ENCODE results near the gene PTPRC.
A peak's percentile ranks its signal among the peaks of the same experiment; 100 is the strongest.

PTPRC gene

DNA sequence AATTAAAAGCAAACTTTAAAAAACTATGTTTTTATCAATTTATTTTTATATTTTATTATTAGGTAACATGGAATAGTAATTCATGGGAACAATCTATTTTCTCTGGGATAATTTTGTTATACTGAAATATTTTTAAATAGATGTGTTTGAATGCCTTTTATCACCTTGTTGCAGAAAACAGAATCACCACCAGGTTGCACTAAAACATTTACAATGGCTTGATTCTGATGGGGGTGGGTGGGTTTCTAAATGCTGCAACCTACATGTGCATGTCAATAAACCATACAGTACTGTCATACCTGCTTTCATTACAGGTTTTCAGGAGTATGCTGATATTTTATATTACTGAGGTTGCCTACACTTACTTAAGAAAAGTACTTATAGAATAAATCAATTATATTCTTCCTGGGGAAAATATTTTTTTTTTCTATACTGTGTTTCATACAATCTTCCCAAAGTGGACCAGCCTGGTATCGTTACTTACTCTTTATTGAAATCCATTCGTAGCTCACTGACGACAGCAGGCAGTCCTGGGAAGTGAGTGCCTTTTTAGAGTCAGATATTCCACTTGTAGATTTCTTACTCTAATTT lies 132.8 kb downstream of the PTPRC start:
- DNase-seq: peak; percentile 53

DNA sequence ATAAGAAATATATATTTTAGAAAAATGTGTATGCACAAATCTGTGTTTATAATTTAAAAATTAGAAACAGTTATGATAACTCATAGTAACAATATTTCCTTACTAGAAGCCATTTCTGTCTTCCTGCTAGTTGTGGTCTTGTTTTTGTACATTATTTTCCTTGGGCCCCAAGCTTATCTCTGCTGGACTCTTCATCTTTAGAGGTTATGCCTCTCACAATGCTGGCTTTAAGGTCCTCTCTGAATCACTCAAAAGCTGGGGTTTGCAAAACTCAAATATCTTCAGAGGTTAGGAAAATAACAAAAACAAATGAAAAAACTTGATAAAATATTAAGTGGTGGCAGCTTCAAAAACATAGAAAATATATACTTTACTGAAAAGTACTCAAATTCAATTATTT lies 133.8 kb downstream of the PTPRC start:
- no peak for DNase-seq

- no peak for DNase-seq
Measured at GRCh38 chr1:198773030-198773429, 134.2 kb downstream of the PTPRC start.

DNA sequence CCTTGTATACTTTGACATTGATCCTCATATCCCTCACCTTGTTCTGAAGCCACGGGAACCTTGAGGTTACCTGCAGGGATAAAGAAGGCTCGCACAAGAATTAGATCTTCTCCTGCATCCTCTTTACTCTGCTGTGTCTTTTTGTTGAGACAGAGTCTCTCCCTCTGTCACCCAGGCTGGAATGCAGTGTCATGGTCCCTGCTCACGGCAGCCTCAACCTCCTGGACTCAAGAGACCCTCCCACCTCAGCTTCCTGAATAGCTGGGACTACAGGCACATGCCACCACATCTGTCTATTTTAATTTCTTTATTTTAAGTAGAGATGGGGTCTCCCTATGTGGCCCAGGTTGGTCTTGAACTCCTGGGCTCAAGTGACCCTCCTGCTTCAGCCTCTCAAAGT lies 134.7 kb downstream of the PTPRC start:
- DNase-seq: no peak

- DNase-seq: no peak
Measured at GRCh38 chr1:198774421-198774820, 135.6 kb downstream of the PTPRC start.

DNA sequence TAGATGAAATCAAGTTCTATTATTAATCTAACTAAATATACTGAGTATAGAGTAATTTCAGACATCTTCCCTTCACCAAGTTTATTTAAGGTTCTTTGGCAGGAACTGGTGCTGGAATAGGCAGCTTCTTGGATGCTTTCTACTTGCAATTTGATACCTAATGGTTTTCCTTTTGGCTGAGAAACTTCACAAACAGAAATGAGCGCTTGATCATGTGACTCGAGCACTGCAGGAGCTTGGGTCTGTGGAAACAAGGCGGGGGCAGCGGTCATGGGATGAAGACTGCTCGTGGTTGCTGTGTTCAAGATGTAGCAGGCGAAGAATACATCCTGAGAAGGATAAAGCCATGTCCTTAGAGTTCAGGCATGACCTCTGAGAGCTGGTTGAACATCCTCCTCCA lies 136.8 kb downstream of the PTPRC start:
- peak; percentile 41 for DNase-seq

DNA sequence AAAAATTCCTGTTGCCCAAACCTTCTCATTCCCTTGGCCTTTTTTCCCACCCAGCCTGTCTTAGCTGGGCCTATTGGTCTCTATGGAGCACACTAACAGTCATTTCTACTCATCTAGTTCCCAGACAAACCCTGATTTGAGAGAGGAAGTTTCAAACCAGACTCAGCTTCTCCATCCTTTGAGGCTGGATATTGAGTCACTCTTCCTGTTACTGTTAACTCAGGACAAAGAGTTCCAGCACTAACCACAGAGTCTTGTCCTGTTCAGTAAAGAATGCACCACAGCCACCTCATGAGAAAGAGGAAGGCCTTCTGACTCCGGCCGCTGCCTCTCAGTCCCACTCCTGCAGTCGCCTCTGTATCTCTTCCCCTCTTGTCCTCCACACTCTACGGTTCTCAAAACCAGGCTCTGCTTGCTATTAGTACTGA lies 137.8 kb downstream of the PTPRC start:
- peak; percentile 97 for DNase-seq

DNA sequence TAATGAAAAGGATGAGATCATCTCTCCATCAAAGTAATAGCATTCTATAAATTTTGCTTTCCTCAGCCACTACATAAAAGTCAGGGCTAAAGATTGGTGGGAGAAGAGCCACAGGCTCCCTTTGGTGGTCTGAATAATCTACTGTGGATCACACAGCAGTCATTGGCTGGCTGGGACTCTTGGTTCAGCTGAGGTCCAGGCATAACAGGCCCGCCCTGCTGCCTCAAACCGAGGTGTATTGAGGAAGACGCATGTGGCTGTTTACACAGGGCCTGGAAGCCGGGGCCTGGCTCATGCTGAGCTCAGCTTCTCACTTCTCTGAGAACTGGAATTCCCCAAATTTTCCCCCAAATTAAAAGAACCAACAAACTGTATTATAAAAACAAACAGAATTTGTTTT lies 139.2 kb downstream of the PTPRC start:
- DNase-seq: no peak

DNA sequence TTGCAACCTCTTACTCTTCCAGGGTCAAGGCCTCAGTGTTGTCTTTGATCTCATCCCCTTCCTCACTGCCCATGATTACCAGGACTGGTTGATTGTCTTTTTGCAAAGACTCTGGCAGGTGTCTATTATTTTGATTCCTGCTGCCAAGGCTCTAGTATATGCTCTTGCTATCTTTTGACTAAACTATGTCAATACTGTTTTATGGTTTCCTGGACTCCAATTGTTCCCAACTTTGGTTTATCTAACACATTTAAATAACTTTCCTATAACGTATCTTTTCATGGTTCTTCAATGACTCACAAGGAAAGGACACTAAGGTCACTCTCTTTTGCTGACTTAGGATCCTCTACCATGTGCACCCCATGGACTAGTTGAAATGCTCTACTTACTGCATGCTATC lies 141.5 kb downstream of the PTPRC start:
- DNase-seq: no peak

- no peak for DNase-seq
Measured at GRCh38 chr1:198788561-198789064, 149.8 kb downstream of the PTPRC start.

GRCh38 chr1:198793714-198794113 lies 154.9 kb downstream of the PTPRC start:
- no peak for DNase-seq

DNA sequence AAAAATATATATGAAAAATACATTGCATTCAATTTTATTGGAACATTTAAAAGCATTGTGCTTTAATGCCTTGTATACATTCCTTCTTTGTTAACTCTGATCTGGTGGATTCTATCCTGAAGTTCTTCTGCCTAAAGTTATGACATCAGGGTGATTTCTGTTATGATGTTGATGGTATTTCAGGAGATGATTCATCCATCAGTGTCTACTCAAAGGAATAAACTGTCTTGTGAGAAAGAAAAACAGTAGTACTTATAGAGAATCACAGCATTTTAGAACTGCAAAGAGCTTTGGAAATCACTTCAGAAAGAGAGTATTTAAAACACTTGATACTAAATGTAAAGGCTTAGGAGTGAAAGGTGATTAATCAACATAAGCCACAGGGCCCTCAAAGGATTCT lies 155.7 kb downstream of the PTPRC start:
- peak; percentile 67 for DNase-seq

GRCh38 chr1:198797656-198798055 lies 158.8 kb downstream of the PTPRC start:
- no peak for DNase-seq

DNA sequence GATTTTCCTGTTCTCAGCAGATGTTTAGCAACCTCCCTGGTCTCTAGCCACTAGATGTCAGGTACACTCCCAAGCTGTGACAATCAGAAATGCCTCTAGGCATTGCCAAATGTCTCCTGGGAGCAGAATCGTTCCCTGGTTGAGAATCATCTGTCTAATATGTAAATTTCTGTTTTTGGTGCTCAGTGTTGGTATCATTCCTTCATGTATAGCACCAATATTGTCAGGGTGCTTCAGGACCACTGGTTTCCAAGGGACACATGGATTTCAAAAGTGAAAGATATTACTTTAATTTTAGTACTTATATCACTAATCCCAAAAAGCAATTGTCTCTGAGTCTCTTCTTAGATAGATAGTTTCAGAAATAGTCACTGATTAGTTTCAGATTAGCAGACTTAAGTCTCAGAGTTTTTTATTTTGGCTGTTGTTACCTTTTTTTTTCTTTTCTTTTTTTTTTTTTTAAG lies 160.1 kb downstream of the PTPRC start:
- no peak for DNase-seq

- no peak for DNase-seq
Measured at GRCh38 chr1:198805498-198806151, 166.8 kb downstream of the PTPRC start.

DNA sequence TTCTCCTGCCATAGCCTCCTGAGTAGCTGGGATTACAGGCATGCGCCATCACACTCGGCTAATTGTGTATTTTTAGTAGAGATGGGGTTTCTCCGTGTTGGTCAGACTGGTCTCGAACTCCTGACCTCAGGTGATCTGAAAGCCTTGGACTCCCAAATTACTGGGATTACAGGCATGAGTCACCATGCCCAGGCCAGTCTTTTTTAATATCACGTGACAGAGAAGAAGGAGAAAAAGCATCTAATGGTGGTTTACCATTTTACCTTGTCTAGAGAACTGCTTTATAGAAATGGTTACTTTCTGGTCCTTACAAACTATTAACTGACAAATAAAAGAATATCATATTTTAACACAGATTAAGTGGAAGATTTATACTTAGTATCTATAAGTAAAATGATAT lies 168.0 kb downstream of the PTPRC start:
- no peak for DNase-seq
